Tibial nerve (tissue), 4 donors: ENCODE data around the gene FBXW2.

Experiments
- EP300 ChIP-seq, 2 donors: sonication (generic); formaldehyde crosslinking; IDR thresholded peaks; one replicate each; pipeline ENCODE4 v1.6.1; 2017; ENCODE audit warnings: antibody characterized with exemption in 2 of 2, mild to moderate bottlenecking in 1 of 2
- POLR2A ChIP-seq, 2 donors: fragments of 450-650 bp; IDR thresholded peaks; one replicate each; pipeline ENCODE4 v1.6.1; 2017; ENCODE audit warnings: antibody characterized with exemption in 2 of 2, mild to moderate bottlenecking in 2 of 2, moderate library complexity in 2 of 2
- TF ChIP-seq, protein P1 (sequence below), 5 experiments: fragments of 200-600 bp in 3 of 5; fragments of 450-650 bp in 2 of 5; sonication (generic) in 3 of 5; IDR thresholded peaks; one replicate each; pipeline ENCODE4 v1.5.1; 2016 to 2019; ENCODE audit warnings: antibody characterized with exemption in 5 of 5, mild to moderate bottlenecking in 3 of 5, moderate library complexity in 2 of 5

DNA sequence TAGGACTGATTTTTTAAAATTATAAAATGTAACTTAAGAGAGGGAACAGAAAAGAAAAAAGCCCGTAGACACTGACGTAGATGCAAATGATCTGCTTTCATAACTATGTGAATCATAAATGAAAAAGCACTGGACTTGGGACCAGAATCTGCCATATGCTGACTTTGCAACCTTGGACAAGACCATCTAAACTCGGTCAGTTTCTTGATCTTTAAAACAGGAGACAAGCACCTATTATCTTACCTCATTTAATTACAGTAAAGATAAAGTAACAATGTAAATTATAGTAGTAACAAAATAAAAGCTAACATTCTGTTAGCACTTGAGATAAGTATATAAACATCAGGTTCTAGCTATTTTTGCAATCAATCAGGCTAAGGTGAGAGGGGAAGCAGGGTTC, 20.0 kb downstream of the FBXW2 start:
- TF ChIP-seq, protein P1, sequence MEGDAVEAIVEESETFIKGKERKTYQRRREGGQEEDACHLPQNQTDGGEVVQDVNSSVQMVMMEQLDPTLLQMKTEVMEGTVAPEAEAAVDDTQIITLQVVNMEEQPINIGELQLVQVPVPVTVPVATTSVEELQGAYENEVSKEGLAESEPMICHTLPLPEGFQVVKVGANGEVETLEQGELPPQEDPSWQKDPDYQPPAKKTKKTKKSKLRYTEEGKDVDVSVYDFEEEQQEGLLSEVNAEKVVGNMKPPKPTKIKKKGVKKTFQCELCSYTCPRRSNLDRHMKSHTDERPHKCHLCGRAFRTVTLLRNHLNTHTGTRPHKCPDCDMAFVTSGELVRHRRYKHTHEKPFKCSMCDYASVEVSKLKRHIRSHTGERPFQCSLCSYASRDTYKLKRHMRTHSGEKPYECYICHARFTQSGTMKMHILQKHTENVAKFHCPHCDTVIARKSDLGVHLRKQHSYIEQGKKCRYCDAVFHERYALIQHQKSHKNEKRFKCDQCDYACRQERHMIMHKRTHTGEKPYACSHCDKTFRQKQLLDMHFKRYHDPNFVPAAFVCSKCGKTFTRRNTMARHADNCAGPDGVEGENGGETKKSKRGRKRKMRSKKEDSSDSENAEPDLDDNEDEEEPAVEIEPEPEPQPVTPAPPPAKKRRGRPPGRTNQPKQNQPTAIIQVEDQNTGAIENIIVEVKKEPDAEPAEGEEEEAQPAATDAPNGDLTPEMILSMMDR (IDR thresholded peaks at IDR 0.05): no peak
- TF ChIP-seq POLR2A (IDR thresholded peaks at IDR 0.05) (no peak), EP300 (IDR thresholded peaks at IDR 0.05) (no peak)
